8988T (cell line): Measurements from ENCODE around the gene LPIN3.

ENCODE experiments used
- DNase-seq: peaks from one replicate; pipeline ENCODE4 v3.0.0; 2011

LPIN3 gene

GRCh38 chr20:41395667-41396664 lies 55.3 kb downstream of the LPIN3 start:
- DNase-seq: no peak

- no peak for DNase-seq
These were observed 57.8 kb downstream of the LPIN3 start for GRCh38 chr20:41398408-41398807.

- DNase-seq: no peak
These were observed 63.0 kb downstream of the LPIN3 start for GRCh38 chr20:41403604-41404003.

DNA sequence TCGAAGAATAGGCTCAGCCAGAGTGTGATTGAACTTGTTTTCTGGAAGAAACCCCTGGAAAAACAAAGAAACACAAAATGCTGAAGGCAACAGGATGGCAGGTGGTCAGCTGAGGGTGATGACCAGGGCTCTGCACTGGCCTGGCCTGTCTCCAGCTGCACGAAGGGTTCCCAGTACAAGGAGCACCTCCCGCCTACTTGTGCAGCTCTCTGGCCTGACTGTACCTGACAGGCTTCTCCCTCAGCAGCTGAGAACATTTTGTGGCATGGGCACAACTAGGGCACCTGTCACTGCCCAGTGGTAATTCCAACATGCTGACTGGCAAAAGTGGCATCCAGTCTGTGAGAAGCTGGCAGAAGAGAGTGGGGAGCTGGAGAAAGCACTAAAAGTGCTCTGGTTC lies 64.8 kb downstream of the LPIN3 start:
- no peak for DNase-seq

DNA sequence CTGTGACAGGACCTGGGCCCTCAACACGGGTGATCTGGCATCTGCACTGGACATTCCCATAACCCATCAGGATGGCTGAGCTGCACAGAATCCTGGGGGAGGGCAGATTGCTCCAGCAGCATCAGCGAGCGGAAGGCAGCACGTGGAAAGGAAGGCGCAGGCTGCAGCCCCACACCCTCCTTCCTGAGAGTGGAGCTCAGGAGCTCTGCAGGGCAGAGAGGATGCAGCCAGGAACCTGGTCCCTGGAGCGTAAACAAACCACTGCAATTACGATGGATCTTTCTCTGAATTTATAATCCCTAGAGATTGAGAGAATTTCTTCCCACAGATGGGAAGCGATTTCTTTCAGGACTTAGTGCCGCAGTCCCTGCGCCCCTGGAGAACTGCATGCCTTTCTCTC lies 65.7 kb downstream of the LPIN3 start:
- DNase-seq: no peak

DNA sequence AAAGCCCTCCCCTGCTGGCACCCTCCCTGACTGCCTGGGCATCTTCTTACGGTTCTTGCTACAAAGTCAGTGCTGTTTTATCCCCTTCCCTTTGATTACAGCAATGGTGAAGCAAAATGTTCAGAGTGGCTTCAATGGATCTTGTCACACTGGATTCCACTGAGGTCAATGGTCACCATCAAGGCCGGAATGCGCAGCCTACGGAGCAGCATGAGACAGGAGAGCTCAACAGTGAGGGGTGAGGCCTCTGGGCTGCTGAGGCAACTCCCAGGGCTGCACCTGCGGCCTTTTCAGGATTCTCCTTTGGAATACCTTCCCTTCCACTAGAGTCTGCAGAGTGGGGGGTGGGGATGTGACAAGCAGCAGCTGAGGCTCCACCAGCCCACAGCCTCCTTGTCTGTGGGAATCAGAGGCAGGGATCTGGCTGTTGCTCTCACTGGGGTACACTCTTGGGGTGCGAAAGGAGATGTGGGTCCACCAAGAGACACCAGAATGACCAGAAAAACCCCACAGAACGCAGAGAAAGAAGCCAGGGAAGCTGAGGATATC lies 66.3 kb downstream of the LPIN3 start:
- DNase-seq: no peak

DNA sequence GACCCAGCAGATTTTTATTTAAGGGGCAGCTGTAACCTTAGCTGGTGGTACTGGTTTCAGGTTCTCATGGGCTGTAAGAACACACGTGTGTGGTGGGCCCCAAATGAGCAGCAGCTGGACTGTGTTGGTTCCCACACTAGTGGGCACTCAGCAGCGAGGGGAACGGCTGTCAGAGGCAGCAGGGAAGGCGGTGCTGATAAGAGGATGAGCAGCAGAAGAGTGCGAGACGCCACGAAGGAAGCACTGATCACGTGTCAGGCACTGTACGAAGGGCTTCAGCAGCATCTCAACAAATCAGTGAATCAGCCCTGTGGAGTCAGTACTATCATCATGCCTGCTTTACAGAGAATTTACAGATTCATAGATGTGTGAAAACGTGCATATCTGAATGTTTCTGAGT lies 67.0 kb downstream of the LPIN3 start:
- no peak for DNase-seq

DNA sequence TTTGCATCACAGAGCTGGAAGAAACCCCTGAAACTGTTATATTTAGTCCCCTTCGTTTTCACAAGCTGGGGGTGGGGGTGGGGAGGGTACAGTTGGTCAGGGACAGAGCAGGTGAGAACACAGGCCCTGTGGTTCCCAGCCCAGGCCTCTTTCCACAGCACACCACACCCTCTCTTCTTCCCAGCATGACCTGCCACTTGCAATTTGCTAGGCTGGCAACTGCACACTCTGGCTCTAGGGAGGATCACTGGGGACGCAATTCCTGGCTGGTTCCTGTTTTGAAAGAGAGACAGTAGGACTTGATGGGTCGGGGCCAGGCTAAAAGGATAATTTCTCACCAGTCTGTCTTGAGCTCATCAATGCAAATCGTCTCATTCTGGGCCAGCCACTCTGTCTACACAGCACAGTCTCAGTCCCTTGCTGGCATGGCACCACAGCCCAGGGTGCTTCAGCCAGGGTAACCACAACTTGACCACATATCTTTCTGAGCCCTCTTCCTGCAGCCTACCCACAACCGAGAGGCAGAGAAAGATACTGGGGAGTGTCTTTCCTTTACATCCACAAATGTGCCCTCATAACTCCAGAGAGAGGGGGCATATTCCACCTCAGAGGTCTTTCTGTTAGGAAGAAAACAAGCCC lies 67.7 kb downstream of the LPIN3 start:
- DNase-seq: no peak

DNA sequence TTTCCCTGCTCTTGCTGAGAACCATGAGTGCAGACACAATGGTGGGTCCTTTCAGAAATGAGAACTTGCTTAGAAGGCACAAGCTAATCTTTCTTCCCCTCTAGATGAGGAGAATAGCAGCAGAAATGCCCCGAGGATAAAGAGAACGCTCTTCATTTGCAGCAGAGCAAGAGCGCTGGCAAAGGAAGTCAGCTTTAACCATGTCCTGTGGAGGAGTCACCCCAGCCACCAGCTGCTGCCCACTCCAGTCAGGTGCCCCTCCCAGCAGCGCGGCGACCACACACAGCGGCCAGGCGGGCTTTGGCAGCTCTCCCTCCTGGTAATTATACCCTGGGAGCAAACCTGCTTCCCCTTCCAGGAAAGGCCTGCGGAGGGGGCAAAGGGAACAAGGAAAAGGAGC lies 68.4 kb downstream of the LPIN3 start:
- no peak for DNase-seq
